ENCODE results near the gene NUDT3.
A peak's percentile ranks its signal among the peaks of the same experiment; 100 is the strongest.
"Not testable (repeated sequence)": the region's sequence is repeated elsewhere in the genome, so short reads cannot be mapped to it uniquely, and the experiment has no call there.

Gene NUDT3

DNA sequence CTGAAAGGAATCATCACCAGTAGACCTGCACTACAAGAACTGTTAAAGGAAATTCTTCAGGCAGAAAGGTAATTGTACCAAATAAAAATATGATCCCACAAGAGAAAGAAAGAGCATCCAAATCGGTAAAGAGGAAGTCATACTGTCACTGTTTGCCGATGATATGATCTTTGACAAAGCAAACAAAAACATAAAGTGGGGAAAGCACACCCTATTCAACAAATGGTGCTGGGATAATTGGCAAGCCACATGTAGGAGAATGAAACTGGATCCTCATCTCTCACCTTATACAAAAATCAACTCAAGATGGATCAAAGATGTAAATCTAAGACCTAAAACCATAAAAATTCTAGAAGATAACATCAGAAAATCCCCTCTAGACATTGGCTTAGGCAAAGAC, 140.1 kb downstream of the NUDT3 start:
- not testable (repeated sequence) for H3K4me3 Mint-ChIP-seq; H3K9me3 Mint-ChIP-seq; H3K27me3 Mint-ChIP-seq (ENCODE audit: low read depth); DNase-seq (ENCODE audit: low spot score); H3K27ac Mint-ChIP-seq; H3K36me3 Mint-ChIP-seq (ENCODE audit: low read depth)
- peaks cover 21% of the 10 kb centered on the region for H3K4me1 Mint-ChIP-seq (ENCODE audit: low read depth)

DNA sequence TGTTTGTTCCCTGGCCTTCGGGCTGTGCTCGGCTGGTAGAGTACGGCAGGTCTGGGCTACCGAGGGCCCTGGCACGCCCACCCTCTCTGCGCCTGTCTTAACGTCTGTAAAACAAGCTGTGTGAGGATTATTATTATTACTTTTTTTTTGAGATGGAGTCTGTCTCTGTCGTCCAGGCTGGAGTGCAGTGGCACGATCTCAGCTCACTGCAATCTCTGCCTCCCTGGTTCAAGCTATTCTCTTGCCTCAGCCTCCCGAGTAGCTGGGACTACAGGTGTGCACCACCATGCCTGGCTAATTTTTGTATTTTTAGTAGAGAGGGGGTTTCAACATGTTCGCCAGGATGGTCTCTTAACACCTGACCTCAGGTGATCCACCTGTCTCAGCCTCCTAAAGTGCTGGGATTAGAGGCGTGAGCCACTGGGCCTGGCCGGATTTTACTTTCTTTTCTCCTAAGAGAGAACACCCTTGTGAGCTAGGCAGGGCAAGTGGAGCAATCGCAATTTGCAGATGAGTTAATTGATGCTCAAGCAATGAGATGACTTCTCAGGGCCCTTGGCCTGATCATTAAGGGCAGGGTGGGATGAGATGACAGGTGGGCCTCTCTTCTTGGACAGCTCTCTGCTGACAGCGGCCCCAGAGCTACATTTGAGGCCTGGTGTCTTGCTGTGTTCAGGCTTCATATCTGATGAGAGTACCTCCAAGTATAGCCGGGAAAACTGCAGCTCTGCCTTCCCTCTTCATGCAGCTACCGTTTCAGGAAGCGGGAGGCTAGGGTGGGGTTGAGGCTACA, 142.8 kb downstream of the NUDT3 start:
- DNase-seq (ENCODE audit: low spot score), result no peak
- Mint-ChIP-seq H3K9me3 (no peaks in the 10 kb centered on the region), H3K4me1 (ENCODE audit: low read depth) (peaks cover 29% of the 10 kb centered on the region), H3K36me3 (ENCODE audit: low read depth) (peaks cover 8% of the 10 kb centered on the region), H3K27ac (peak overlapping the region; percentile 85), H3K4me3 (peak overlapping the region; percentile 95), H3K27me3 (ENCODE audit: low read depth) (peaks cover 5% of the 10 kb centered on the region)

DNA sequence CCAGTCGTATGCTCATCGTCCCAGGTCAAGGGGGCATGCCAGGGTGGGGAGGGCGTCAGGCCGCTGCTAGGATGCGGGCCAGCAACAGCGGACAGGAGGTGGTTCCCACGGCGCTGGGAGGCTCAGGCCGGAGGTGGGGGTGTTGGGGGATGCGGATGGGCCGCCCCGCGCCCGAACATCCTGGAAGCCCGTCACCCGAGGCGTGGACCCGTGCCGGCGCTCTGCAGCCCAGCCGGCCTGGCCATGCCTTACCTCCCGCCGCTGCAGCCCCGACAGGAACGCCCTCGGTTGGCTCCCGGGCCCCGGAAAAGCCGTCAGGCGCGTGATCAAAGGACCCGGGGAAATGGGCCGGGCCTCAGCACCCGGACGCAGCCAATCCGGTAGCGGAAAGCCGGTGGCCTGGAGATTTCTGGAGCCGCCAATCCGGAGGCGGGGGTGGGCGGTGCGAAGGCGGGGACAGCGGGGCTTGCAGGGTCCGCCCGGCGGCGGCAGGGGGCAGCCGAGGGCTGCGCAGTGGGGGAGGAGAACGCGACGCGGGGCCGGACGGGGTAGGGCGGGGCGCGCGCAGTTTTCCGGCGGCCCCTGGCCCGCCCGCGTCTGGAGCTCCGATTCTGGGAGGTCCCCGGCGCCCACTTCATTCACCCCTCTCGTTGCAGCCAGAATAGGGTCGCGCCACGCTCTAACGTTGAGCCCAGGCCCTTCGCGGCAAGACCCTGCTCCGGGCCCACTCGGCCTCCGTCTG, 143.6 kb downstream of the NUDT3 start, which contains the start of gene SMIM29:
Gene SMIM29 (minus strand): TSS at position 280 of the 742 bp plus-strand sequence. CDS start 1,215 bp downstream, outside the sequence.
- H3K27ac Mint-ChIP-seq, result peak within 1 kb of the TSS; percentile 97
- peak; percentile 97 for DNase-seq (ENCODE audit: low spot score)
- H3K36me3 Mint-ChIP-seq (ENCODE audit: low read depth), result peaks cover 8% of the 10 kb centered on the region
- peaks cover 5% of the 10 kb centered on the region for H3K27me3 Mint-ChIP-seq (ENCODE audit: low read depth)
- H3K4me1 Mint-ChIP-seq (ENCODE audit: low read depth), result peaks cover 31% of the 10 kb centered on the region
- H3K4me3 Mint-ChIP-seq, result peak within 1 kb of the TSS; percentile 95
- no peaks in the 10 kb centered on the region for H3K9me3 Mint-ChIP-seq

DNA sequence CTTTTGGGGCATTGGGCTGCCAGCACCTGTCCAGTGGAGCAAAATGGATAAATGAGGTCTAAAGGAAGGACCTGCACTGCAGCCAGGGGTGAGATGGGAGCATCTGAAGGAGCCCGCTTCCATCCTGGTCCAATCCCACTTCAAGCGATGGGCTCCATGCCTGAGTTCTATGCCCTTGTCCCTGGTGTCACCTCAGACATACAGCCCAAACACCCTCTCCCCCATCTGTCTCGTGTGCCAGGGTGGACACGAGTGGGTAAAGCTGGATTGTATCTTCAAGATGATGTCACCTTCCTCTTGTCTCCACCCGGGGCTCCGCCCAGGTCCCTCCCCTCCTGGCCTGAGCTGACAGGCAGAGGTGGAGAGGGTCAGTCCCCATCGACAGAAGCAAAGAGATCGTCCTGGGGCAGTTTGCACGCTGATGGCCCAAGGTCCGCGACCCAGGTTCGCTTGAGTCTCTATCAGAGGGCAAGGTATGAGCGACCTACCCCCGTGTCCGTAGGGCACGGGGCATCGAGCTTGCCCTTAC, 144.2 kb downstream of the NUDT3 start:
- peaks cover 13% of the 10 kb centered on the region for H3K36me3 Mint-ChIP-seq (ENCODE audit: low read depth)
- DNase-seq (ENCODE audit: low spot score), result peak; percentile 46
- H3K27ac Mint-ChIP-seq, result peak overlapping the region; percentile 97
- H3K27me3 Mint-ChIP-seq (ENCODE audit: low read depth), result peaks cover 5% of the 10 kb centered on the region
- H3K4me1 Mint-ChIP-seq (ENCODE audit: low read depth), result peaks cover 36% of the 10 kb centered on the region
- peak overlapping the region; percentile 95 for H3K4me3 Mint-ChIP-seq
- no peaks in the 10 kb centered on the region for H3K9me3 Mint-ChIP-seq

DNA sequence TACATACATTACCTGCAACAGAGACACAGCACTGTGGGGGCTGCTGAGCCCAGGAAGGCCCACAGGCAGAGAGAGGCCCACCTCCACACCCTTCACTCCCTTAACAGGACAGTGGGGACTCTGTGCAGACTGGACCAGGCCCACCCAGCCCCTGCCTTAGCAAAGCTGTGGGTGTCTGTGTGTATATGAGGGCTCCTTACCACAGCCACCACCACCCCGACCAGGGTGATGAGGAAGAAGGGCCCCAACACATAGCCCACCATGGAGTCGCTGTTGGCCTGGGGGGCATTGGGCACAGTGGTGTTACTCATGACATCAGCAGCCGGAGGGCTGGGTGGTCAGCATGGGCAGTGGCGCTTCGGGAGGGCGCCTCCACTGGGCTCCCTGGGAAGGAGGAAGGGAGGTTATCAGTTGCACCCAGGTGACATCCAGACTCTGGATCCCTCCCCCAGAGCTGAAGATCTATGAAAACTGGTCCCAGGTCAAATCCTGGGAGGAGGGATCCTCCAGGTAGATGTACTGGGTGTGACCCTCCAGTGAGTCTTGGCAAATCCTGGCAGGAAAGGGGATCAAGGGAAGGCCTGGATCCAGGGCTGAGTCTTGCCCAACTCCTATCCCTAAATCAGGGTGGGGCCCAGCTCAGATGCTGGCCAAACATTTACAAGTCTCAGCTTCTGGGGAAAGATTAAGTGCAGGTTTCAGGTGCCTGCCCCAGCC, 144.8 kb downstream of the NUDT3 start:
- H3K9me3 Mint-ChIP-seq, result no peaks in the 10 kb centered on the region
- peak overlapping the region; percentile 97 for H3K27ac Mint-ChIP-seq
- H3K4me3 Mint-ChIP-seq, result peak overlapping the region; percentile 95
- peaks cover 19% of the 10 kb centered on the region for H3K36me3 Mint-ChIP-seq (ENCODE audit: low read depth)
- H3K27me3 Mint-ChIP-seq (ENCODE audit: low read depth), result peaks cover 3% of the 10 kb centered on the region
- peaks cover 41% of the 10 kb centered on the region for H3K4me1 Mint-ChIP-seq (ENCODE audit: low read depth)
- DNase-seq (ENCODE audit: low spot score), result no peak

DNA sequence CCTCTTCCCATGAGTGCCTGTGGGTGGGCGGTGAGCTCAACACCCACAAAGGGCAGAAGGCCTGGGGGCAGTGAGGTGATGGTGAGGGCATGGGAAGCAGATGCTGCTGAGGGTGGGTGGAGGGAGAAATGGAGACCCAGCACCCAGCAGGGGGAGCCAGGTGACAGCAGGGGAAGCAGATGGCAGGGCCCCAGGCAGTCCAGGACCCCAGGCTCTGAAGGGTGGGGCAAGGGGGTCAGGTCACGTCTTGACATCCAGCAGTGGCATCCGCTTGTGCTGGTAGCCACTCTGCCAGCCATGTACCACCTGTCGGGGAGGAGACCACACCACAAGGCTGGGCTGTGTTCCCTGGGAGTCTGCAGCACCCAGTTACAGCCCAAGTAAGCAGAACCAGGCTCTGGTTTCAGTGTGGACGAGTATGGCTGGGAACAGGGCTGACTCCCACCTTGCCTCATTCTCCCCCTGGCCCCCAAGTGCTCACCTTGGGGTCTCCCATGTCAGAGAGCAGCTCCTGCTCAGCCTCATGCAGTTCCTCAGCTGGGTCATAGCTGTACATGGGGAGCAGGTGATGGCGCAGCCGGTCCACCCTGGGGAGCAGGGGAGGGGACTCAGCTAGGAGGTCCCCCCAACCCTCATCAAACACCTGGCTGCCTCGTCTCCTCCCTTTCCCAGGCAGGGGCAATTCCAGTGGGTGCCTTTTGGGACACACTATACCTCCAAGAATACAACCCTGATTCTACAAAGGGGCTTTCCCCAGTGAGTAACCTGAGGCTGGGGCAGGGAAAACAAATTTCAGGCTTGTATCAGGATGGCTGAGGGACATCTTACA, 145.7 kb downstream of the NUDT3 start:
- Mint-ChIP-seq H3K36me3 (ENCODE audit: low read depth) (peaks cover 25% of the 10 kb centered on the region), H3K9me3 (no peaks in the 10 kb centered on the region), H3K4me3 (peak overlapping the region; percentile 45), H3K27ac (peak overlapping the region; percentile 69), H3K27me3 (ENCODE audit: low read depth) (no peaks in the 10 kb centered on the region), H3K4me1 (ENCODE audit: low read depth) (peaks cover 44% of the 10 kb centered on the region)
- peak; percentile 32 for DNase-seq (ENCODE audit: low spot score)

GRCh38 chr6:34246249-34246562, 146.3 kb downstream of the NUDT3 start:
- peaks cover 49% of the 10 kb centered on the region for H3K4me1 Mint-ChIP-seq (ENCODE audit: low read depth)
- peaks cover 30% of the 10 kb centered on the region for H3K36me3 Mint-ChIP-seq (ENCODE audit: low read depth)
- DNase-seq (ENCODE audit: low spot score), result no peak
- H3K27ac Mint-ChIP-seq, result peak overlapping the region; percentile 64
- no peaks in the 10 kb centered on the region for H3K9me3 Mint-ChIP-seq
- H3K27me3 Mint-ChIP-seq (ENCODE audit: low read depth), result no peaks in the 10 kb centered on the region
- no peak overlapping the region for H3K4me3 Mint-ChIP-seq

DNA sequence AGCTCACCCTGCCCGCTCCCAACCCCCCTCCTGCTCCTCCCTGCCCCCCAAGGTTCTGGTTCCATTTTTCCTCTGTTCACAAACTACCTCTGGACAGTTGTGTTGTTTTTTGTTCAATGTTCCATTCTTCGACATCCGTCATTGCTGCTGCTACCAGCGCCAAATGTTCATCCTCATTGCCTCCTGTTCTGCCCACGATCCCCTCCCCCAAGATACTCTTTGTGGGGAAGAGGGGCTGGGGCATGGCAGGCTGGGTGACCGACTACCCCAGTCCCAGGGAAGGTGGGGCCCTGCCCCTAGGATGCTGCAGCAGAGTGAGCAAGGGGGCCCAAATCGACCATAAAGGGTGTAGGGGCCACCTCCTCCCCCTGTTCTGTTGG, 146.7 kb downstream of the NUDT3 start:
- not testable (repeated sequence) for H3K9me3 Mint-ChIP-seq; H3K27me3 Mint-ChIP-seq (ENCODE audit: low read depth); DNase-seq (ENCODE audit: low spot score); H3K4me3 Mint-ChIP-seq
- peaks cover 35% of the 10 kb centered on the region for H3K36me3 Mint-ChIP-seq (ENCODE audit: low read depth)
- H3K27ac Mint-ChIP-seq, result peak overlapping the region; percentile 73
- H3K4me1 Mint-ChIP-seq (ENCODE audit: low read depth), result peaks cover 52% of the 10 kb centered on the region

DNA sequence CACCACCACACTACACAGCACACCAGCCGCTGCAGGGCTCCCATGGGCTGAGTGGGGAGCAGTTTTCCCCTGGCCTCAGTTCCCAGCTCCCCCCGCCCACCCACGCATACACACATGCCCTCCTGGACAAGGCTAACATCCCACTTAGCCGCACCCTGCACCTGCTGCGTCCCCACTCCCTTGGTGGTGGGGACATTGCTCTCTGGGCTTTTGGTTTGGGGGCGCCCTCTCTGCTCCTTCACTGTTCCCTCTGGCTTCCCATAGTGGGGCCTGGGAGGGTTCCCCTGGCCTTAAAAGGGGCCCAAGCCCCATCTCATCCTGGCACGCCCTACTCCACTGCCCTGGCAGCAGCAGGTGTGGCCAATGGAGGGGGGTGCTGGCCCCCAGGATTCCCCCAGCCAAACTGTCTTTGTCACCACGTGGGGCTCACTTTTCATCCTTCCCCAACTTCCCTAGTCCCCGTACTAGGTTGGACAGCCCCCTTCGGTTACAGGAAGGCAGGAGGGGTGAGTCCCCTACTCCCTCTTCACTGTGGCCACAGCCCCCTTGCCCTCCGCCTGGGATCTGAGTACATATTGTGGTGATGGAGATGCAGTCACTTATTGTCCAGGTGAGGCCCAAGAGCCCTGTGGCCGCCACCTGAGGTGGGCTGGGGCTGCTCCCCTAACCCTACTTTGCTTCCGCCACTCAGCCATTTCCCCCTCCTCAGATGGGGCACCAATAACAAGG, 147.3 kb downstream of the NUDT3 start:
- H3K9me3 Mint-ChIP-seq, result not testable (repeated sequence)
- peaks cover 39% of the 10 kb centered on the region for H3K36me3 Mint-ChIP-seq (ENCODE audit: low read depth)

GRCh38 chr6:34243901-34244884, 148.3 kb downstream of the NUDT3 start:
- Mint-ChIP-seq H3K27me3 (ENCODE audit: low read depth) (no peaks in the 10 kb centered on the region), H3K36me3 (ENCODE audit: low read depth) (peaks cover 45% of the 10 kb centered on the region), H3K4me1 (ENCODE audit: low read depth) (peaks cover 56% of the 10 kb centered on the region), H3K4me3 (no peak overlapping the region), H3K27ac (peak overlapping the region; percentile 65), H3K9me3 (no peaks in the 10 kb centered on the region)
- DNase-seq (ENCODE audit: low spot score), result peak; percentile 62

More for the DNA sequence above, 147.3 kb downstream of the NUDT3 start:
- not testable (repeated sequence) for DNase-seq (ENCODE audit: low spot score); H3K27me3 Mint-ChIP-seq (ENCODE audit: low read depth); H3K4me3 Mint-ChIP-seq
- H3K4me1 Mint-ChIP-seq (ENCODE audit: low read depth), result peaks cover 53% of the 10 kb centered on the region
- peak overlapping the region; percentile 73 for H3K27ac Mint-ChIP-seq

DNA sequence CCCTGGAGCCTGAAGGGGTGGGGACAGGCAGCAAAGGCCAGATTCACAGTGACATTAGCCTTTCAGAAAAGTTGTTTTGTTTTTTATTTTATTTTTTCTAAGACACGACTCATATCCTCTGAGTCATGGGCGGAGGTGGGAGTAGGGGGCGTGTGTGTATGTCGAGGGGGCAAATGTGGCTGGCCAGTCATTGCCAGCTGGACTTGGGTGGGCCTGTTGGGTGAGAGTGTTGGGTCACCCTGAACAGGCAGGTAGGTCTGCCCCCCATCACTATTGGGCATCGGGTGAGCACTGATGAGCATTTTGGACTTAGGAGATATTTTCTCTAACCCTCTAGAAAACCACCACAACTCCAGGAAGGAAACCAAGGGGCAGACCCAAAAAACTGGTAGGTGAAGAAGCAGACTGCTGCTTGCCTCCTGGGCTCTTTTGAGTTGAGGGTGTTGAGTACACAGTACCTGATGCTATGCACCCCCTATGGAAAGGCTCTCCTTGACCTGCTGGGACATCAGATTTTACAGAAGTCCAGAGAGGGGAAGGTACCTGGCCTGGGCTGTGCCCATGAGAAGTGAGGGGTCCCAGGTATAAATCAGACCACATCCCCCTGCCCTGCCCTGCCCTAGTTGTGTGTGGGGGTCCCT, 149.2 kb downstream of the NUDT3 start:
- Mint-ChIP-seq H3K27me3 (ENCODE audit: low read depth) (no peaks in the 10 kb centered on the region), H3K9me3 (no peaks in the 10 kb centered on the region), H3K27ac (peak overlapping the region; percentile 65), H3K4me1 (ENCODE audit: low read depth) (peaks cover 62% of the 10 kb centered on the region), H3K36me3 (ENCODE audit: low read depth) (peaks cover 51% of the 10 kb centered on the region), H3K4me3 (peak overlapping the region; percentile 18)
- peak; percentile 36 for DNase-seq (ENCODE audit: low spot score)
